GM19023 (cell line): Measurements from ENCODE around the gene GRIA4.
"Not testable (repeated sequence)": the region's sequence is repeated elsewhere in the genome, so short reads cannot be mapped to it uniquely, and the experiment has no call there.

ENCODE experiments used
- ATAC-seq: cut with Tn5 transposase; IDR thresholded peaks from one replicate; pipeline ENCODE4 v1.9.1; 2021; ENCODE audit warnings: mild to moderate bottlenecking, moderate library complexity; ENCODE audit not compliant: unreplicated experiment

GRIA4 gene

DNA sequence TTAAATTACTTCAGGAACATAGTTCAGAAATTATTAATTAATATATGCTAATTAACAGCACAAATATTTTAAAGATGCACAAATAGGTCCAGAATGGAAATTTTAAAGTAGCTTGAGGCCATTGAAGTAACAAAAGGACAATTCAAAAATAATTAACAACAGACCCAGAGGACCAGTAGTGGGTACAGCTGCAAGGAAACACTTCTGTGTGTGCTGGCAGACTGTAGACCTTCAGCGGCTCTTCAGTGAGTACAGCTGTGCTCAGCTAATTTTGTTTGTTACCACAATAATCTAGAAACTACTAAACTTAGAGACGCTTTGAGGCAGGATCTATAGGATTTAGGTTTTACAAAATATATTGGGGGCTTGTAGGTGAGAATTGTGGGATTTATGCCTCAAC is 103.8 kb downstream of the GRIA4 start:
- ATAC-seq, result no peak

DNA sequence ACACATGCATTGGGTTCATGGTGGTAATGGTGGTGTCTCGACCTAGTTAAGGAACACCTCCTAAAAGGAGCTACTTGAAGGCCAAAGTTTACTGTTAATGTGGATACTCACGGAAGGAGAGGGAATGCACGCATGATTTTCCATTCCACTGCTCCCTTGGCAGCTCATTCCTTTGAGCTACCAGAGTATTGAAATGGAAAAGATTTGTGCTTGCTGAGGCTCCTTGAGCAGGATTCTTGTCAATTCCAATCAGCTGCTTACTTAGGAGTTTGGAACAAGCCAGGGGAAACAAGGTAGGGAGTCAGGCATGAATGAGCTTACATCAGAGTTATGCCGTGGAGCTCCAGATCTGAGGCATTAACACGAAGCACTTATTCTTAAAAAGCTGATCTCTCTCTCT is 108.8 kb downstream of the GRIA4 start:
- ATAC-seq, result no peak

DNA sequence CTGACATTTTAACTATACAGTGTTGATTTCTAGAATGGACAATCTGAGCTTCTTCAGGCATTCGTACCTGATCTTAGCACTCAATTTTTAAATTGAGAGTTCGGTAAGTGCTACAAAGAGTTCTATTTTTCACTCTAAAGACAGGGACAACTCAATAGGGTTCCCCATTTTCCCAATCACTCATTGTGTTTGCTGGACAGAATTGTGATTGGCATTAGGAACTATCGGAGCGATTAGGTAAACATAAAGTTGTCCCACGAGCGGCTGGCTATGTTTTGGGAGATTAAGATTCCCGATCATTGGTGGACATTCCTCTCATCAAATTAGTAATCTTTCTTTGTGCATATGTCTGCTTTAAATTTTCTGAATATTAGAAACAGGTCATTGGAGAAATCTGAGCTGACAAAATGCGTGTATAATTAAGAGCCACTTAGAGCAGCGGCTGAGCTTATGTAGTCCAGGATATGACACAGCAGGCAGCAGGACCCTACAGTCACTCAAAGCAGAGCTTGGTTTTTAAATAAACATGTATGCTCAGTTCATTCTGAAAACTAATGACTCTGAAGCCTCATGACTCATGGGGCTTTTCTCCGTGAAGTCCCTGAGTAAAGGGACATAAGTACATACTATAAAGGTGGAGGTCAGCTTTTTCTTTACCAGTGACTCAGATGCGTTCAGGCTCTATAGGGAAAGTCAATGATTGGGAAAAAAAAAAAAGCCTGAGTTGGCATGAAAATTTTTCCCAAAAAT is 109.4 kb downstream of the GRIA4 start:
- peak; percentile 91 for ATAC-seq

DNA sequence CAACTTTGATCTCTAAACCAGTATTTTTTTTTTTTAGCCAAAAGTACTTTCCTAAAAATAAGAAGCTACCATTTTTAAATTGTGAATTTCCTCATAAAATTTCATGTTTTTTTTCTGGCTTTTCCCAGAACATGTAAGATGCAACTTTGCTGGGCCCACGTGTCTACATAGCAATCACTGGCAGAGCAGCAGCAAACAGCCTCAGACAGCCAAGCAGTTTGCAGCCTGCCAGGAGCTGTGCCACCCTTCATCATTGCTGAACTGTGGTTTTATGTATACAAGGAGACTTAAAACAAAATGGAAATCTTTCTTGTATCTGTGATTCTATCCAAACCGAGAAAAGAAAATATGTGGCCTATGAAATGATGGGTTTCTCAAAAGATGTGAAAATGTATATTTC is 110.2 kb downstream of the GRIA4 start:
- ATAC-seq, result no peak

GRCh38 chr11:105723269-105723668 is 113.4 kb downstream of the GRIA4 start:
- no peak for ATAC-seq

DNA sequence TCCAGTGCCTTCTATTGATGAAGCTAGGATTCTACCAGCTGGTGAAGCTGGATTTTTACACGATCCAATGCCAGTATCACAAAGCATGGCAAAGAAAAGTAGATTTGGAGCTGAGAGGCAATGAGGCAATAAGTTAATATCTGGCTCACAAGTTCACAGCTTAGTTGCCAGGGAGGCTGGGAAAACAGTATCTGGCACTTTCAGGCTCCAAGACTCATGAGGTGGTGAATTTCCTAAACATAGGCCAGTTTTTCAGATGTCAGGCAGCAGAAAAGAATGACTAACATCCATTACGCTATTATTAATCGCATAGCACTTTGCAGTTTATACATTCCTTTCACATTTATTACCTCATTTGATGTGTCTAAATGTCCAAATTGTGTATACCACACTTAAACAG is 122.7 kb downstream of the GRIA4 start:
- no peak for ATAC-seq

- ATAC-seq, result no peak
Measured at GRCh38 chr11:105734426-105734825, 124.6 kb downstream of the GRIA4 start.

- no peak for ATAC-seq
Measured at GRCh38 chr11:105738251-105738650, 128.4 kb downstream of the GRIA4 start.

- ATAC-seq, result no peak
Measured at GRCh38 chr11:105738986-105739795, 129.3 kb downstream of the GRIA4 start.

DNA sequence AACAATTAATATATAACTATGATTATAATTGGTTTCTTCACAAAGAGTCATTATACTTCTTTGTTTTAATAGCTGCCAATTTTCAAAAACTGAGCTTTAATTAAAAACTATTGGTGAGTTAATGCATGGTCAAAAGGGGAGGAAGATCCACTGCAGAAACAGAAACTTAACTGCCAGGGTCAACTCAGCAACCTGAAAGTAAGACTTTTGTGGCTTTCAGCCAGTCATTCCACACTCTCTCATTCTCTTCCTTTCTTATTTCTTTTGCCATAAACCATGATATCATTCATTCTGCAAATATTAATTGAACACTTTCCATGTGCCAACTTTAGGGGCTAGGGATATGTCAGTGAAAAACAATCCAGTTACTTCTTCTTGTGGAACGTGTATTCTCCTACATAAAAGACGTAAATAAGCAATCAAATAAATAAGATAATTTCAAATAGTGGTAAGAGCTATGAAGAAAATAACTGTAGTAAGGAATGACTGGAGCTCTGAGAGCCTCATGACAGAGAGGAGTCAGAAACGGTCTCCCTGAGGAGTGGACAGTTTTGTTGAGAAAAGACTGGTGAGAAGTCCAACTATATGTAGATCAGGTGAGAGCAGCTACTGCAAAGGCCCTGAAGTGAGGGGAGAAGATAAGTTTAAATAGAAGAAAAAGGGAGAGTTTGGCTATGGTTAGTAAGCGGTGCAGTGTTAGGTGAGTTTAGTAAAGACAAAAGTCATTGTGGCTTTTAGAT is 130.5 kb downstream of the GRIA4 start:
- ATAC-seq, result peak; percentile 81

- ATAC-seq, result no peak
Measured at GRCh38 chr11:105741488-105742020, 131.7 kb downstream of the GRIA4 start.

DNA sequence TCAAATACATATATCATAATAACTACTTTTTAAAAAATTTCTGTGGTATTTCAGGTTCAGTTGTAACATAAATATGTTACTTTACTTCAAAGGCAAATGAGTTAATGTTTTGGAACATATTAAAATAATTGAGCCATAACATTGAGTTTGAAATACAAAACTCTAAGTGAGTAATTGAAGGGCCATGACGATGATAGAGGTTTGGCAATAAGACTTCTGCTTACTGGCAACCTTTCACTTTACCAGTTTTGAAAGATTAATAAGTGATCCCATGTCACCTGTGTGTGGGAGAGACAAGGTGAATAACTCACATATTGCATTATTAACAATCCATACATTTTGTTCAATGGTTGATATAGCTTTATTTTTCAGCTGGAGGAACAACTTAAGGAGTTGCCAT is 144.4 kb downstream of the GRIA4 start:
- ATAC-seq, result no peak

DNA sequence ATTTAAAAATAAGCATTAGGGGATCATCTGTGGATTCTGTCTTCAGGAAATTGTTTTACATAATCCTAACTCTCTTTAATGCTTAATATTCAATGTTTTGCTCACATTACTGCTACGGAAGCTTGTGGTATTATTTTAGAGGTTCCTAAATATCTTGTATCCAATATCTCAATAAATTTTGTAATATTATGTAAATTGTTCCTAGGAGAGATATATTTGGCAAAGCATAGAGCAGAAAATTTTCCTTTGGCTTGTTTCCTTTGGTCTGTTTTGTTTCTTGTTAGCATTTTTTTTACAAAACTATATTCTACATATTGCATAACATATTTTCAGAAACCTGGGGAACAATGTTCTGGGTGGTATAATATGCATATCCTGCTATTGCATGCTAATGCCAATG is 144.8 kb downstream of the GRIA4 start:
- no peak for ATAC-seq

DNA sequence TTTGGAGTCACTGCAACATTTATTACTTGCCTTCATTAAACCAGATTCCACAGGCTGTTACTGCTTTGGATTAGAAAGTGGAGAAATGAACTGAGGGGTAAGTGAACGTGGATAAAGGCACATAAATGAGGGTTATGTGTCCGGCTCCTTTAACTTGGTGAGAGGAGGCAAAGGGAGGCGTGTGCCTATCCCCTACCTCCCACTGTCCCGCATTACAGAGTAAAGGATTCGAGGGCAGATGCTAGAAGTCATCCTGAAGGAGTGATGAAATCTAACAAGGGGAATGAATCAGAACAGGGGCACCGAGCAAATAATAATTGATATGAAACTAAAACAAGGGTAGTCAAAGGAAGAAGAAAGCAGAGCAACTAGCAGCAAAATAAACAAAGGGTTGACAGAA is 147.2 kb downstream of the GRIA4 start:
- ATAC-seq, result no peak

- no peak for ATAC-seq
Measured at GRCh38 chr11:105763594-105763993, 153.7 kb downstream of the GRIA4 start.

DNA sequence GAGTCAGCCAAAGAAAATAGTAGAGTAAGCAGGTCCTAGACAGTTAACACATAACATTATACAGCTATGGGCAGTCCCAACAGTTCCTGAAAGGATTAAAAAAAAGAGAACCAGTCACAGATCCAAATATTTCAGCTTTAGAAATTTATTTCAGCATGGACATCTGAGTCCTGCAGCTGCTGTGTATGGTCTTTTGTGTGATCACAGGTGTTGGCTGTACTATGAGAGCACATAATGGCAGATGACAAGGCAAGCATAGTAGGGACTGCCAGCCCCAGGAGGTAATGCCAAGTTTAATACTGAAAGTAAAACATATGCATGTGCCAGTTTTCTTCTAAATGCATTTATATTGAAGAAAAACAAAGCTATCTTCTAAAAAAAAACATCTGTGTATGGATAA is 158.1 kb downstream of the GRIA4 start:
- ATAC-seq, result no peak

GRCh38 chr11:105769627-105770026 is 159.8 kb downstream of the GRIA4 start:
- no peak for ATAC-seq

DNA sequence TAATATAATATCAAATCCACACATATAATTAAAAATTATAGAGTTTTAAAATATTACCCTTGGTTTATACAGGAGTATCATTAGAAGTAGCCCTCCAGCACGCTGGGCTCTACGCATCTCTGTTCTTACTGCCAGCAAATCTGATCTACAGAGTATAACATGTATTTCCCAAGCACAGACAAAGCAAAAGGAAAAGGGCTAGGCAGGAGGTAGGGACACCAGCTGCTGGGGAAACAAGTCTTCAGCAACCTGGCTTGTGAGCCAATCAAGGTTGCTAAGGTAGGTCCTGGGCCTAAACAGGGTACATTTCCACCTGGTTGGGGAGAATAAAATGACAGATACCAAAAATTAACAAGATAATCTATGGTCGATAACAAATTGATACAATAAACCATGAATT is 163.6 kb downstream of the GRIA4 start:
- ATAC-seq, result not testable (repeated sequence)

GRCh38 chr11:105774899-105775298 is 165.0 kb downstream of the GRIA4 start:
- ATAC-seq, result no peak

DNA sequence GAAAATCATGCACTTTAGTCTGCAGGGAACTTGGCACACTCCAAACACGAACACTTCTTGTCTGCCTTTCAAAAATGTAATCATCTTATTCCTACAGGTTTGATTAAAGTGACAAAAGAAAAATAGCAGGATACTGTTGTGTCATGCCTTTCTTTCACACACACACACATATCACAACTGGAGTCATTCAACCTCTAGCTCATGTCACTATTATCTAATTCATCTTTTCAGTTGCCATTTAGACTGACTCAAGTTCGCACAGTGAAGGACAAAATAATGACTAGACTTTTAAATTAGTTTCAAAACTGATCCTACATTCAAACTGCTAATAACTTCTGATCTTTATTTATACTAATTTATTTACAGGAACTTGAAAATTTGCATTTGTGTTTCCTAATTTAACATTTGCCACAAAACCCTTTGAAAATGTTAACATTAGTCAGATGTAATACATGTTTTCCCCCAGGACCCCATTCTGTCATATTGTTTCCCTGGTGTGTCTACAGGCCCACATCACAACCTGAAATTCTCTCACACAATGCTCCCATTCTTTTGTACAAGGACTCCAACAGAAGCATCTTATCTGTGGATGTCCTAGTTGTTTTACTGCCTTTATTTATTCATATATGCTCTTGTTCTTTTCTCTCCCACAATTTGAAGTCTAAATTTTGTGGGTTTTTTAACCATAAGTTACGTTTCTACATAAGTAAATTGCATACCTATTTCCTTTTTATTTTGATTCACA is 171.1 kb downstream of the GRIA4 start:
- ATAC-seq, result no peak

DNA sequence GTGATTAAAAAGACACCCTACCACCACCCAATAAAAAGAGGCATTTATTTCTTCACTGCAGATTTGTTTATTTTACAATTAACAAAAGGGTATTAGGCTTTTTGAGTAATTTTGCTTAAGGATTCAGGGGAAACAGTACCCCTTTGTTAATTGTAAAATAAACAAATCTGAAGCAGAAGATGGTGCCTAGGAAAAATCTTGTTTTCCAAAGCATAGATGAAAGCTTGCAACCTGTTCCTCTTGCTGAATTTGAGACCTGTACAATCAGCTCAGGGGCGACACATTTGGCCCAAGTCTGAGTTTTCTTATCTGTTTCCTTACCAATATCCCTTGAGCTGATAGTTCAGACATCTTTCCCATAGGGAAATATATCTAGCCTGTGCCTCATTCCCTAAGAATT is 171.9 kb downstream of the GRIA4 start:
- no peak for ATAC-seq
